Measurements from ENCODE around the gene BHLHA9.

The BHLHA9 gene

DNA sequence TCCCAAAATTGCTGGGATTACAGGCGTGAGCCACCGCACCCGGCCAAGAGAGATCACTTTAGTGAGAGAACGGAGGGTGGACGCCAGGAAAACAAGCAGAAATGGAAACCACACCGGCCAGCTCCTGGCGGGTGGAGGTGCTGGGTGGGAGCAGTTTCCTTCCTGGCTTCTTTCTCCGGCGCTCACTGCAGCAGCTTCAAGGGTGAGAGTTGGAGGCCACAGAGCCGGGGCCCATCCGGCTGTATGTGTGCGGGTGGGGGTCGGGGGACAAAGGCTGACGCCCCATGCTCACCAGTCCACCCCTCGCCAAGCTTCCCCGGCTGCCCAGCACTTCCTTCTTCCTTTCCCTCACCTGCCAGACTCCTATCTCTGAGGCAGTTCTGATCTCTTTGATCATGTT, 13.5 kb upstream of the BHLHA9 start:
- DNase-seq (ENCODE audit: low spot score): no peak

- no peak for DNase-seq (ENCODE audit: low spot score)
Observed at GRCh38 chr17:1260086-1260769, 10.0 kb upstream of the BHLHA9 start.

DNA sequence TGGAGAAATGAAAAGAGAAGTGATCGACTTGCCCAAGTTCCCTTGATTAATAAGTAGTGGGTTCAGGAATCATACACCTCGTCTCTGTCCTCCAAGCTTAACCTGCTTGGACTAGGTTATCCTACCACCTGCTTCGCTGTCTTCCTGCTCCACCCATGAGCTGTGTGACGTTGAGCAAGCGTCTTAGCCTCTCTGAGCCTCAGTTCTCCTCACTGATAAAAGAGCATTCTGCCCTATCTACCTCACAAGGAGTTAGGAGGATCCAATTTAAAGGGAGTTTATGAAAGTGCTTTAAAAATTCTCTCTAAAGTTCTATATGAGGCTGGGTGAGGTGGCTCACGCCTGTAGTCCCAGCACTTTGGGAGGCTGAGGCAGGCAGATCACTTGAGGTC, 9.5 kb upstream of the BHLHA9 start:
- no peak for DNase-seq (ENCODE audit: low spot score)

GRCh38 chr17:1264196-1264595, 6.0 kb upstream of the BHLHA9 start:
- no peak for DNase-seq (ENCODE audit: low spot score)

GRCh38 chr17:1267471-1267943, 2.7 kb upstream of the BHLHA9 start:
- DNase-seq (ENCODE audit: low spot score): no peak

GRCh38 chr17:1271030-1271423, 783 bp downstream of the BHLHA9 start:
- DNase-seq (ENCODE audit: low spot score): no peak

DNA sequence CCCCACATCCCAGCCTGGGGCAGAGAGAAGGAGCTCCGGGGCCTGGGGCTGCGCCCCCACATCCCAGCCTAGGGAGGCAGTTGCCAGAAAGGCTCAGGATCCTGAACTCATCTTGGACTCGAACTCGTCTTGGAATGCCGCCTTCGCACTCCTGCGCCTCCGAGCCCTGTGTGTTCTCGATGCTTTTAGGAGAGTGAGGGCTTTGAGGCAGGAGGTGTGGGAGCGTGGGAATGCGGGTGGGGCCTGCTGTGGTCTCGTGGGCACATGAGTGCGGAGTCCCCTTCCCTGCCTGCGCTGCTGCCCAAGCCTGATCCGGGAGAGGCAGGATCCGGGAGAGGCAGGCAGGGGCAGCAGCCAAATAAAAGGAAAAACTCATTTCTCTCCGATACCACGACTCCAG, 1.2 kb downstream of the BHLHA9 start:
- DNase-seq (ENCODE audit: low spot score): no peak

- DNase-seq (ENCODE audit: low spot score): no peak
Observed at GRCh38 chr17:1272701-1273100, 2.5 kb downstream of the BHLHA9 start.

GRCh38 chr17:1273492-1274244, 3.4 kb downstream of the BHLHA9 start:
- no peak for DNase-seq (ENCODE audit: low spot score)

DNA sequence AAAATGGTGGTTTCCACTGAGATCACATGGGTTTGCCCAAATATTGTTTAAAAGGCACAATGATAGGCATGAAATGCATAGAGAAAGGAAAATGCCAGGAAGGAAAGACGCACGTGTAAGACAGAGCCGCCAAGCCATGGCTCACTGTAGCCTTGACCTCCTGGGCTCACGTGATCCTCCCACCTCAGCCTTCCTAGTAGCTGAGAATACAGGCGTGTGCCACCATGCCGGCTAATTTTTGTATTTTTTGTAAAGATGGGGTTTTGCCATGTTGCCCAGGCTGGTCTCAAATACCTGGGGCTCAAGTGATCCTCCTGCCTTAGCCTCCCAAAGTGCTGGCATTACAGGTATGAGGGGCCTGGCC, 4.0 kb downstream of the BHLHA9 start:
- no peak for DNase-seq (ENCODE audit: low spot score)

DNA sequence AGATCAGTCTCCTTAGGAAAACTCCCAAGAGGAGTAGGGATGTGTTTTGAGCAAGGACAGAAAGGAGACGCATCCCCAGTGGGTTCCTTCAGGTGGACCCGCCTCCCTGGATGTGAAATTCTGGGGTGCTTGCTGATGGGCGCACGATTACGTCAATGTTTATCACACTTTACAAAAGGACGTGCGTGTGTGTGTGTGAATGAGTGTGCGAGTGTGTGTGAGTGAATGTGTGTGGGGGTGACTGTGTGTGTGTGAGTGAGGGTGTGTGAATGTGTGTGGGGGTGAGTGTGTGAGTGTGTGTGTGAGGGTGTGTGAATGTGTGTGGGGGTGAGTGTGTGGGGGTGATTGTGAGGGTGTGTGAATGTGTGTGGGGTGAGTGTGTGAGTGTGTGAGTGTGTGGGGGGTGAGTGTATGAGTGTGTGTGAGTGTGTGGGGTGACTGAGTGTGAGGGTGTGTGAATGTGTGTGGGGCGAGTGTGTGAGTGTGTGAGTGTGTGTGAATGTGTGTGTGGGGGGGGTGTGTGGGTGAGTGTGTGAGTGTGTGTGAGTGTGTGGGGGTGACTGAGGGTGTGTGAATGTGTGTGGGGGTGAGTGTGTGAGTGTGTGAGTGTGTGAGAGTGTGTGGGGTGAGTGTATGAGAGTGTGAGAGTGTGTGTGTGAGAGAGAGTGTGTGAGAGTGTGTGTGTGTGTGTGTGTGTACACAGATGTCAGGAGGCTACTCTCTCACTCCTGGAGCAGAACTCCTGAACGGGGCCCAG, 5.1 kb downstream of the BHLHA9 start:
- no peak for DNase-seq (ENCODE audit: low spot score)

GRCh38 chr17:1275962-1276736, 5.9 kb downstream of the BHLHA9 start:
- DNase-seq (ENCODE audit: low spot score): peak; percentile 49

DNA sequence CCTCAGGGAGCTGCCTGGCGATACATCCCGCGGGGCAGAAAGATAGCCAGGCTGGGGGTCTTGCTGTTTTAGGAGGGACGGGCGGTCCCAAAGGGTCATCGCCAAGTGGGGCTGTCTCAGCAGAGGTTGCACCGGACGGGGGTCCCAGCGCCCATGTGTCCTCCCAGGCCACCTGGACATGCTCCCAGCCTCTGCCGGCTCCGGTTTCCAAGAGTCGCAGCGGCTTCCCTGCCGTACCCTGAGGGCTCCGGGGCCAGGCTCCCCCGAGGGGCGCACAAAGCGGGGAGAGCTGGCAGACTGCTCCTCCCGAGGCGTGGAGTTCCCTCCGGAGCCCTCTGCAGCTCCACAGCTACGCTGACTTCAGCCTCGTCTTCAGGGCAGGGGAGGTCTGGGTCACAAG, 10.4 kb downstream of the BHLHA9 start:
- no peak for DNase-seq (ENCODE audit: low spot score)

- no peak for DNase-seq (ENCODE audit: low spot score)
Observed at GRCh38 chr17:1286379-1287106, 16.3 kb downstream of the BHLHA9 start.

- no peak for DNase-seq (ENCODE audit: low spot score)
Observed at GRCh38 chr17:1289695-1290094, 19.5 kb downstream of the BHLHA9 start.

DNA sequence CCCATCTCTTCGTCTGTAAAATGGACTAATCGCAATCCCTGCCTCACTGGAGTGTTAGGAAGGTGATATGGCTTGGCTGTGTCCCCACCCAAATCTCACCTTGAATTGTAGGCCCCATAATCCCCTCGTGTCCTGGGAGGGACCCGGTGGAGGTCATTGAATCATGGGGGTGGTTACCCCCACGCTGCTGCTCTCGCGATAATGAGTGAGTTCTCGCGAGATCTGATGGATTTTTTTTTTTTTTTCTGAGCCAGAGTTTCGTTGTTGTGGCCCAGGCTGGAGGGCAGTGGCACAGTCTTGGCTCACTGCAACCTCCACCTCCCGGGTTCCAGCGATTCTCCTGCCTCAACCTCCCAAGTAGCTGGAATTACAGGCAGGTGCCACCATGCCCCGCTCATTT, 20.4 kb downstream of the BHLHA9 start:
- no peak for DNase-seq (ENCODE audit: low spot score)

DNA sequence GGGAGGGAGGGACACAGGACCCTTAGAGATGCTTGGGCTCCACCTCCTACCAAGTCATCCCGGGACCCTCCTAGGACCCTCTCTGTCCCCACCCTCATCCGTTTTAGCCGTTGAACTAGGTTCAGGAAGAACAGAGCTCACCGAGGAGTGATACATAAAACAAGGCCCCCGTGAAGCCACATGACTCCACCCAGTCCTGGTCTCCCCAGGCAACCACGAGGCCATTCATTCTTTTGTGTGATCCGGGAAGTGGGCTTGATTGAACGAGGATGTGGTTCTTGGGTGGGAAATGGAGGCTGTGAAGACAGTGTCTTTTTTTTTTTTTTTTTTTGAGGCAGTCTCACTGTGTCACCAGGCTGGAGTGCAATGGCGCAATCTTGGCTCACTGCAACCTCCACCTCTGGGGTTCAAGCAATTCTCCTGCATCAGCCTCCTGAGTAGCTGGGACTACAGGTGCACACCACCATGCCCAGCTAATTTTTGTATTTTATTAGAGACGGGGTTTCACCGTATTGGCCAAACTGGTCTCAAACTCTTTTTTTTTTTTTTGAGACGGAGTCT, 24.0 kb downstream of the BHLHA9 start:
- DNase-seq (ENCODE audit: low spot score): no peak

DNA sequence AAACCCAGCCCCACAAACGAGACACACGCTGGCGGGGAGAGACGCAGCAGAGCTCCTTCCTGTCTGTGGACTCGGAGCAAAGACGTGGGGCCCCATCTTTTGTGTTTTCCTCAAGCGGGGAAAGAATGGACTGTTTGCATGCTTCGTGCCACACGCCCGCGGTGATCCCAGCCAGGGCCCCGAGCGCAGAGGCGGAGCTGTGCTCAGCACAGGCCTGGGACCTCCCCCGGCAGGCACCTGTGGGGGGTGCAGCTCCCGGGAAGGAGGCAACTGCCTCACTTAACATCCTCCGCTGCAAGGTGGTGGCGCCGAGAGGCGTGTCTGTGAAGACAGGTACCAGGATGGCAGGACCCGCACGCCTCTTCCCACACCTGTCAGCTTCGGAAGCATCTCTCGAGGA, 28.4 kb downstream of the BHLHA9 start:
- no peak for DNase-seq (ENCODE audit: low spot score)

GRCh38 chr17:1299552-1300370, 29.5 kb downstream of the BHLHA9 start:
- DNase-seq (ENCODE audit: low spot score): no peak

- DNase-seq (ENCODE audit: low spot score): no peak
Observed at GRCh38 chr17:1300371-1300905, 30.2 kb downstream of the BHLHA9 start.

Measured in hematopoietic multipotent progenitor cell treated with erythropoietin and hydrocortisone succinate and interleukin-3 and kit ligand, for 15 days (in vitro differentiated cells).